GM21381 (cell line): Measurements from ENCODE around the gene PRDM11.
A peak's percentile ranks its signal among the peaks of the same experiment; 100 is the strongest.
"Not testable (repeated sequence)": the region's sequence is repeated elsewhere in the genome, so short reads cannot be mapped to it uniquely, and the experiment has no call there.

Experiments
- ATAC-seq: cut with Tn5 transposase; IDR thresholded peaks from one replicate; pipeline ENCODE4 v1.9.1; 2021; ENCODE audit warnings: mild to moderate bottlenecking, moderate library complexity; ENCODE audit not compliant: unreplicated experiment

PRDM11 gene

GRCh38 chr11:45229401-45230020 is 83.1 kb downstream of the PRDM11 start:
- ATAC-seq: no peak

DNA sequence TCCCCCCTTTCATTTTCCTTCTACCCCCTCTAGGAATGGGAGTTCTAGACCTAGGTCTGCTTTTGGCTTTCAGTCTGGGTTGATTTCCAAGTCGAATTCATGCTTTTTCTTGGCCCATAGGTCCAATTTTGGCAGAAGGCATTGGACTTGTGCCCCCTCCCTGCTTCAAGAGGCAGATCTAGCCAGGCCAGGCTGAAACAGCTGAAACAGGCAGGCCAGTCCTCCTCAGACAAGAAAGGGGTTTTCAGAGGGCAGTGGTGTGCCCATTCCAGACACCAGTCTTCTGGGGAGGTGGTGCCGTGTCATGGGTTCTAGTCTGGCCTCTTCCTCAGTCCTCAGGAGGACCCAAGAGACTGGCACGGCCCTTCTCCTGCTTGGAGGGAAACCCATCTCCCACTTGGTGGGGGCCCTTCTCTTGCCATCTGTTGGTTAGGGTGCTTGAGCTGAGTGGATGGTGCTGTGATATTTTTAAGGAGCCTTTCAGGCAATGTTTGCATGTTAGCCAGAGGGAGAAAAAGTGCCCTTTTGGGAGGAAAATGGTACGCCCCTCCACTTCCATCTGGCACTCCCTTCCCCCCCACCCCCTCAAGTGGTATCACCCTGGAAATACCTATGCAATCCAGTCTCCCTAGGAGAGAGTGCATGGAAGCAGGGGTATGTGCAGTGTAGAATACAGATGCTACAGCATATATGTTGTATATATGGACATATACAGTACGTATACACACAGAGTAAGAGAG is 86.1 kb downstream of the PRDM11 start:
- ATAC-seq: no peak

DNA sequence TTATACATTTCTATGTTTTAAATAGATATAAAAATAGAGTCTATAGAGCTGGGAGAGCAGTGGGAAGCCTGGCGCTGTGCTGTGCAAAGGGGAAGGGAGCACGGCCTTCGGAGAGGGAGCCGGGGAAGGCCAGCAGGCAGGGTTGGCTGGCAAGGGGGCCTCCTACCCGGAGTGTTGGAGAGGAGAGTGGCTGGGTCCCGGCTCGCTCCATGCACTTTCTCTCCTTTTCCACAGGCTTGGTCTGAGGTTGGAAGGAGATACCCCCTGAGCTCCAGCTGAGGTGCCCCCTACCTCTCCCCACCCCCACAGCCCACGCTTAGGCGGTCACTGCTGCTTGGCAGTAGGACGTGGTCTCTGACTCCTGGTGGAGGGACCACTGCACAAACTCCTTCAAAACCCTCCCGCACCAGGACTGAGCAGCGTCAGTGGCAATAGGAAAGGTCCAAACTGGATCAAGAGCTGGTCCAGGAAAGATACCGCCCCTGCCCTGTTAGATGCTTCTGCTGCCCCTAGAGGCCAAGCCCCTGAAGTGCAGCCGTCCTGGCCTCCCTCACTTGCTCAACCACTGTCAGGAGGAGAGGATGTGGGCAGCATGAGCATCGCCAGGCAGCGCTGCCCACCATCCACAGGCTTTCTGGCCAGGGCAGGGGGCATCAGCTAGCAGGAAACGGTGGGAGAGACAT is 86.8 kb downstream of the PRDM11 start:
- peak; percentile 75 for ATAC-seq

- ATAC-seq: no peak
Measured at GRCh38 chr11:45233804-45234170, 87.3 kb downstream of the PRDM11 start.

DNA sequence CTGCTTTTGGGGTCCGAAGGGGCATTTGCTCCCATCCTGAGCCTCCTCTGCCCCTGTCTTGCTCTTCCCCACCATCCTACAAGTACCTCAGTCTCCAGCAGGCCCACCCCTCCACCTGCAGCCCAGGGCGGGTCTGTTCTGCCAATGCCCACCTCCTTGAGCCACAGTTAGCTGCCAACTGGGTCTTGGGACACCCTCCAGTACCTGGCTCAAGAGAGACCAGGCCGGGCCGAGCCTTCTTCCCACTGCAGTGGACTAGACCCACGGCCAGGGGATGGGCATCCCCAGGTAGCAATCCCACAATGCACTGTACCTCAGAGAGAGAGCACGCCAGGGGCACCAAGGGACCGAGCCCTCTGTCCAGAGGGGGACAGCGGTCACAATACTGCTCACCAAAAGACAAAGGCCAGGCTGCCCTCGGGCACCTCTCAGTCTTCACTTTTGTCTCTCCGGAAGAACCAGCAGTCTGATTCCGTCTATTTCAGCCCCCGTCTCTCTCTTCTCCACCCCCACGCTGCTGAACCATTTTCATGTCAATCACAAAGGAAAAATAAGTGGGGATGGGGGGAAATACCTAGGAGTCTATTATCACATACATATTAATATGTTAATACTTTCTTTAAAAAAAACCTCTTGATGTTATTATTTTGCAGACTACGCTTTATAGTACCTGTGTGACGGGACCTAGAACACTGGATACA is 88.0 kb downstream of the PRDM11 start:
- ATAC-seq: no peak

- ATAC-seq: no peak
Measured at GRCh38 chr11:45237711-45238315, 91.4 kb downstream of the PRDM11 start.

GRCh38 chr11:45238724-45239123 is 92.3 kb downstream of the PRDM11 start:
- no peak for ATAC-seq

GRCh38 chr11:45239733-45240132 is 93.3 kb downstream of the PRDM11 start:
- no peak for ATAC-seq

- ATAC-seq: no peak
Measured at GRCh38 chr11:45243967-45244366, 97.5 kb downstream of the PRDM11 start.

DNA sequence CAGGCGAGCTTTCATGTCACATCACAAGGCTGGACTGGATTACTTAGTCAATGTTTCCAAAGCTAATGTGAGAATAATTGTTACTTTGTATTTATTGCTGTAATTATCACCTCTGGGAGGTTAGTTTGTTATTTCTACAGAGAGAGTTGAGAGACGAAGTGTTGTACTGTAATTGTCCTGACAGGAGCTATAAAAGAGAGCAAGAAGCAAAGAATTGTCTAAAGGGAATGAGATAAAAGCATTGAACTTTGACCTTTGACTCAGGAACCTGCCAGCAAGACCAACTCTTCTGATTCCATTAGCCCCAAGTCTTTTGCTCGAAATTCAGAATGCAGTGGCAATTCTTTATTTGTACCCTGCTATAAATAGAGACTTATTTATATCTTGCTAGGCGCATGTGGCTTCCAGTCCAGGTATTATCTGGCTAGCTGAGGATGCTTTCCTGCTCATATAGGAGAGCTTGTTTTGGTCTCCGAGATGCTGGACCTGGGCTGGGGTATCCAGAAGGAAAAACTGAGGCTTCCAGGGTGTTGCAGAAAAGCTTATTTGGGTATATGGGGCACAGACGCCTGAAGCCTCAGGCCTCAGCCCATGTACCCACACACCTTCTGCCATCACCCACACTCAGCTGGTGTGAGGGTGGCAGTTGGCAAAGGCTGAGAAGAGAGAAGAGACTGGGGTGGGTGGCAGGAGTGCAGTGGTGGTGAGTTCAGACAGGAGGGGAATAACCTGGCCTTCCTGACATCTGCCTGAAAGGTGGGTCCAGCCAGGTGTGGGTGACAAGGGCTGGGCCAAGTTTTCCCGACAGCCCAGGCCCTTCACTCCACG is 99.0 kb downstream of the PRDM11 start:
- no peak for ATAC-seq

GRCh38 chr11:45246241-45246640 is 99.8 kb downstream of the PRDM11 start:
- no peak for ATAC-seq

DNA sequence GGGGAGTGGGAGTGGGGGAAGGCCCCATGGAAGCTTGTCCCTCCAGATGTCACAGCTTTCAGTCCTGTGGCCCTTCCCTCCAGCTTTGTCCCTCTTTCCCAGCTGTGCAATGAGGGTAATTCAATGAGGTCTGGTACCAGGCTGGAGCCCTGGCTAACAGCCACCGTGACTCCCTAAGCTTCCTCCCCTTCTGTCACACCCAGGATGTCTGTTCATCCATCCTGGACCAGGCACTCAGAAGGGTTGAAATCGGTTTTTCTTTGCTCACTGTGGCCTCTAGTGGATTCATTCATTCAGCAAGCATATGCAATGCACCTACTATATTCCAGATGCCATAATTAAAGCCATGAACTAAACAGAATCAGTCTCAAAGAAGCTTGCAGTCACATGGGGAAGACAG is 101.0 kb downstream of the PRDM11 start:
- ATAC-seq: no peak

GRCh38 chr11:45248501-45249011 is 102.1 kb downstream of the PRDM11 start:
- ATAC-seq: no peak

DNA sequence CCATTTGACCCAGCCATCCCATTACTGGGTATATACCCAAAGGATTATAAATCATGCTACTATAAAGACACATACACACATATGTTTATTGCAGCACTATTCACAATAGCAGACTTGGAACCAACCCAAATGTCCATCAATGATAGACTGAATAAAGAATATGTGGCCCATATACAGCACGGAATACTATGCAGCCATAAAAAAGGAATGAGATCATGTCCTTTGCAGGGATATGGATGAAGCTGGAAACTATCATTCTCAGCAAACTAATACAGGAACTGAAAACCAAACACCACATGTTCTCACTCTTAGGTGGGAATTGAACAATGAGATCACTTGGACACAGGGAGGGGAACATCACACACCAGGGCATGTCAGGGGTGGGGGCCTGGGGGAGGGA is 102.9 kb downstream of the PRDM11 start:
- ATAC-seq: not testable (repeated sequence)

DNA sequence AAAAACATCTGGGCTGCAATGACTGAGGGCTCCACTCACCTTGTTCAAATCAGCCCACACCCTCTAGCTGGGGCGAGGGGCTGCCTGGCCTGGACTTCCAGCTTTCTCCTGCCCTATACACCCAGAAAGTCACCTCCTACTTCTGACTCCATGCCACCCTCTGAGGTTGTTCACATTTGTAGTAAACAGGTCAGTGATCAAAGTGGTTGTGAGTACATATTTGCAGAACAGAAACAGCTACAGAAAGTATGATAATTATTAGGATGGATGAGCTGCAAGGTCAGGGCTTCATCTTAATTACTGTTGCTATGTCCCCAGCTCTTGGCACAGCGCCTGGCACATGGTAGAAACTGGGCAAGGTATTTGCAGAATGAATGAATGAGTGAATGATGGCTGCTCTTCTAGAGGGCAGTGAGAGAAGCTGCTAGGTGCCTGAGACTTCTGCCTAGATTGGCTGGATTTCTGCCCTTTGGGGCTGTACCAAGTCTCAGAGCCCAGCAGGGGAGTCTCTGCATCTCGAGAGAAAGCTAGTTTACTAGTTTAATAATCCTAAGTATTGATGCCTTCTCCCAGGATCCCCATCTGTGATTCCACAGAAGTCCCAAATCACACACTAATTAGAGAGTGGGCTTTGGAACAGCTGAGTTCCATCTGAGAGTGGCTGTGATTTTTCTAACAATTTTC is 103.7 kb downstream of the PRDM11 start:
- ATAC-seq: no peak

DNA sequence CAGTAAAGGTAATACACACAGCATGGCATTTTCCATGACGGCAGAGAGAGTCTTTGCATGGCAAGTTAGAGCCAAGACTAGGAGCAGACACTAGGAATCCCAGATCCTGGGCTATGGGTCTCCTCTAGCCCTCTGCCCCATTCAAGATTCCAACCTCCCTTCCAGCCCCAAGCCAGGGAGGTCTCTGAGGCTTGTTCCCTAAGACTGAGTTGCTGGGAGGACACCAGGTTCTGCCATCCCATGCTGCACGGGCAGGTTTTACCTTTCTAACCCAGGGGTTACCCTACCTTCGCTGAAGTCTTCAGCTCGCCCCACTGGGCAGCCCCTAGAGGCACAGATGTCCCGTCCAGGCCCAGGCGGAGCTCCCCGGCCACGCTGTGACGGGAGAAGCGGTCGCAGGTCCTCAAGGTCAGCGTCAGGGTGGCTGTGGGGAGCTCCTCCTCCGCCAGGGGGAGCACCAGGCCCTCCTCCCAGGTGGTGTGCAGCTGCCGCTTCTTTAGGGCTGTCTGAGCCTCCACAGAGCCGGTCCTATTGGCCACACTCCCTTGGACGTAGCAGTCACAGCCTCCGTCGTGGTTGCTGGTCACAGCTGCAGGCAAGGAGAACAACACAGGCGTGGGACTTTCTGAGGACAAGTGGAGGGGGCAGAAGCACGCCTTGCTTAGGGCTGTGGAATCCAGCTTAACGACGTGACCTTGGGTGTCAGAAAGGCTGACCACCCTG is 105.9 kb downstream of the PRDM11 start:
- no peak for ATAC-seq

GRCh38 chr11:45252877-45253276 is 106.4 kb downstream of the PRDM11 start:
- no peak for ATAC-seq

GRCh38 chr11:45253640-45254039 is 107.2 kb downstream of the PRDM11 start:
- ATAC-seq: no peak

DNA sequence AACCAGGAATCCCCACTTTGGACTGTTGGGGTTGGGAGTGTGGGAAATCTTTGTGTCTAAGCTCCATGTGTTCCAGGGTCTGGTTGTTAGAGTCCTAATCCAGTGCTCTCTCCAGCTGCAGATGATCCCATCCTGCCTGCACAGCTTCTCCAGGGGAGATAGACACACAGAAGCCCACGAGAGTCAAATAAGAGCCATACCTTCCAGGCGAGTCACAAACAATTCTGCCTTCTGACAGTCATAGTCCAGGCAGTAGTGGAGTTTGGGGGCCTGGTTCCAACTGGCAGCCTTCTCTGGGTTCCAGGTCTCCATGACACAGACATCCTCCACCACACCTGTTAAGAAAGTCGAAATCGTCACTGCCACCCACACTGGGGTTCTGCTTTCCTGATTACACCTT is 107.6 kb downstream of the PRDM11 start:
- no peak for ATAC-seq
